ENCODE measurements around the gene F7. TPM values are rescaled to one million over a fixed set of nuclear protein-coding genes. Genes with fewer than 3 reads are reported as not detected.

F7 gene
- total and polyA plus RNA-seq, 2 experiments from 2014 or later, result not detected

- Histone ChIP-seq H3K27ac (no peak overlapping the region), H4K20me1 (ENCODE audit: insufficient read depth) (no peaks in the 10 kb centered on the region), H3K4me2 (ENCODE audit: unreplicated experiment) (no peak overlapping the region), H3K36me3 (ENCODE audit: low read depth) (no peaks in the 10 kb centered on the region), H3K4me1 (ENCODE audit: insufficient read depth) (no peaks in the 10 kb centered on the region), H3K9ac (no peak overlapping the region), H3K9me3 (ENCODE audit: low read depth) (no peaks in the 10 kb centered on the region), H2AFZ (no peak overlapping the region), H3K79me2 (ENCODE audit: insufficient read depth) (no peaks in the 10 kb centered on the region), H3F3A (ENCODE audit: insufficient read depth) (no peaks in the 10 kb centered on the region), H3K9me2 (ENCODE audit: insufficient read depth) (no peaks in the 10 kb centered on the region), H3K4me3 (no peak overlapping the region), H3K27me3 (replicated peaks; ENCODE audit: insufficient read depth) (no peaks in the 10 kb centered on the region)
- no peak for DNase-seq
- 52 to 58% methylated on average over 14 of the region's 14 CpGs for WGBS, 2 experiments (ENCODE audit: low coverage in 1 of 2, low lambda C conversion rate in 2 of 2, missing lambda C conversion rate in 2 of 2)
- TF ChIP-seq EZH2phosphoT487 (IDR thresholded peaks at IDR 0.05; ENCODE audit: insufficient read depth, low read depth) (no peak), EZH2 (IDR thresholded peaks at IDR 0.05; ENCODE audit: insufficient read depth, poor library complexity, severe bottlenecking) (no peak)
- in situ Hi-C loops (cut with MboI), result no loop called here
Measured at GRCh38 chr13:113061796-113062425, 43.7 kb upstream of the F7 start.

DNA sequence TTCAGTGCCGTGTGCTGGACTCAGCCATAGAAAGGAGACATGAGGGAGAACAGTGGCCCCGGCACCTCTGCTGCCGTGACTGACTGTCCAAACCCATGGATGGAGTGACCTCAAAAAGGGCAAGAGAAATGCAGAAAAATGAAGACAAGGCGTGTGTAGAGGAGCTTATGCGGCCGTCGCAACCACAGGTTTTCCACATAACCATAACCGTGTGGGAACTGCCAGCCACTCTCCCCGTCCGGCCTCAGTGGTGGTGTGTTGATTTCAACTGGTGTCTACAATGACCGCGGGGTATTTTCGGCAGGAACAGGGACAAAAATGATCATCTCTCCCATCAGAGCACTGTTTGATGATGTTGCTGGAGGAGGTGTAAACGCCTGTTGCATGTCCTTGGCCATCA, 42.9 kb upstream of the F7 start:
- H3K9ac ChIP-seq, result no peak overlapping the region
- H3K9me2 ChIP-seq (ENCODE audit: insufficient read depth), result no peaks in the 10 kb centered on the region
- H3K79me2 ChIP-seq (ENCODE audit: insufficient read depth), result no peaks in the 10 kb centered on the region
- no peaks in the 10 kb centered on the region for H3K36me3 ChIP-seq (ENCODE audit: low read depth)
- H3K9me3 ChIP-seq (ENCODE audit: low read depth), result no peaks in the 10 kb centered on the region
- no peak overlapping the region for H3K4me3 ChIP-seq
- no peaks in the 10 kb centered on the region for H4K20me1 ChIP-seq (ENCODE audit: insufficient read depth)
- 66 to 73% methylated on average over 14 of the region's 14 CpGs for WGBS, 2 experiments (ENCODE audit: low coverage in 1 of 2, low lambda C conversion rate in 2 of 2, missing lambda C conversion rate in 2 of 2)
- no peak overlapping the region for H3K4me2 ChIP-seq (ENCODE audit: unreplicated experiment)
- no peak overlapping the region for H2AFZ ChIP-seq
- TF ChIP-seq EZH2 (IDR thresholded peaks at IDR 0.05; ENCODE audit: insufficient read depth, poor library complexity, severe bottlenecking) (no peak), EZH2phosphoT487 (IDR thresholded peaks at IDR 0.05; ENCODE audit: insufficient read depth, low read depth) (no peak)
- in situ Hi-C loops (cut with MboI), result no loop called here
- no peak overlapping the region for H3K27ac ChIP-seq
- H3K27me3 ChIP-seq (replicated peaks; ENCODE audit: insufficient read depth), result no peaks in the 10 kb centered on the region
- no peaks in the 10 kb centered on the region for H3K4me1 ChIP-seq (ENCODE audit: insufficient read depth)
- no peaks in the 10 kb centered on the region for H3F3A ChIP-seq (ENCODE audit: insufficient read depth)
- DNase-seq, result no peak

GRCh38 chr13:113063091-113063491, 42.5 kb upstream of the F7 start:
- 79 to 80% methylated on average over 22 of the region's 22 CpGs for WGBS, 2 experiments (ENCODE audit: low coverage in 1 of 2, low lambda C conversion rate in 2 of 2, missing lambda C conversion rate in 2 of 2)
- in situ Hi-C loops (cut with MboI), result no loop called here
- Histone ChIP-seq H3K36me3 (ENCODE audit: low read depth) (no peaks in the 10 kb centered on the region), H3K4me1 (ENCODE audit: insufficient read depth) (no peaks in the 10 kb centered on the region), H3K9me2 (ENCODE audit: insufficient read depth) (no peaks in the 10 kb centered on the region), H3K4me3 (no peak overlapping the region), H2AFZ (no peak overlapping the region), H3K9ac (no peak overlapping the region), H3K9me3 (ENCODE audit: low read depth) (no peaks in the 10 kb centered on the region), H3K79me2 (ENCODE audit: insufficient read depth) (no peaks in the 10 kb centered on the region), H4K20me1 (ENCODE audit: insufficient read depth) (no peaks in the 10 kb centered on the region), H3F3A (ENCODE audit: insufficient read depth) (no peaks in the 10 kb centered on the region), H3K27ac (no peak overlapping the region), H3K27me3 (replicated peaks; ENCODE audit: insufficient read depth) (no peaks in the 10 kb centered on the region), H3K4me2 (ENCODE audit: unreplicated experiment) (no peak overlapping the region)
- no peak for DNase-seq
- no peak for TF ChIP-seq EZH2 (IDR thresholded peaks at IDR 0.05; ENCODE audit: insufficient read depth, poor library complexity, severe bottlenecking)
- no peak for TF ChIP-seq EZH2phosphoT487 (IDR thresholded peaks at IDR 0.05; ENCODE audit: insufficient read depth, low read depth)

DNA sequence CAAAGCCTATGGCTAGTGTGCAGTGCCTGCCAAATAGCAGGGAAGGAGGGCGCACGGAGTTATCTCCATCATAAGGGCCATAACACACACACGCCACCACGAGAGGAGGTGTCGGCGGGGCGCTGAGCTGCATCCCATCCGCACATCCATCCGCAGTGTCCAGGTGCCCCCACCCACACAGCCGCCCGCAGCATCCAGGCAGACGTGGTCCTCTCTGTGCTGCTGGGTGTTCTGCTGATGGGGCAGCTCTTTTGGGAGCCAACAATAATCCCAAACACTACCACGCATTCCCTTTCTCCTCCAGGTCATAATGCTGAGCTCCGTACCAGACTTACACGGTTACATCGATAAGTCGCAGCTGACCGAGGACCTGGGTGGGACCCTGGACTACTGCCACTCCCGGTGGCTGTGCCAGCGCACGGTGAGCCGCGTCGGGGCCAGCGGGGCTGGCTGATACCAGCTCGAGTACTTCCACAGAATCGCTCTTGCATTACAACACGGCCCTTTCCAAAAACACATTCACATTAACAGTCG, 41.5 kb upstream of the F7 start:
- Histone ChIP-seq H3K27me3 (replicated peaks; ENCODE audit: insufficient read depth) (no peaks in the 10 kb centered on the region), H3K4me1 (ENCODE audit: insufficient read depth) (no peaks in the 10 kb centered on the region), H2AFZ (no peak overlapping the region), H4K20me1 (ENCODE audit: insufficient read depth) (no peaks in the 10 kb centered on the region), H3K4me3 (no peak overlapping the region), H3F3A (ENCODE audit: insufficient read depth) (no peaks in the 10 kb centered on the region), H3K9me2 (ENCODE audit: insufficient read depth) (no peaks in the 10 kb centered on the region), H3K9ac (no peak overlapping the region), H3K4me2 (ENCODE audit: unreplicated experiment) (no peak overlapping the region), H3K27ac (no peak overlapping the region), H3K9me3 (ENCODE audit: low read depth) (no peaks in the 10 kb centered on the region), H3K79me2 (ENCODE audit: insufficient read depth) (no peaks in the 10 kb centered on the region), H3K36me3 (ENCODE audit: low read depth) (no peaks in the 10 kb centered on the region)
- in situ Hi-C loops (cut with MboI), result no loop called here
- no peak for DNase-seq
- no peak for TF ChIP-seq EZH2 (IDR thresholded peaks at IDR 0.05; ENCODE audit: insufficient read depth, poor library complexity, severe bottlenecking)
- no peak for TF ChIP-seq EZH2phosphoT487 (IDR thresholded peaks at IDR 0.05; ENCODE audit: insufficient read depth, low read depth)
- 81 to 82% methylated on average over 29 of the region's 29 CpGs for WGBS, 2 experiments (ENCODE audit: low coverage in 1 of 2, low lambda C conversion rate in 2 of 2, missing lambda C conversion rate in 2 of 2)
